Measurements from ENCODE around the gene EGLN1. TPM values are rescaled to one million over a fixed set of nuclear protein-coding genes. Genes with fewer than 3 reads are reported as not detected.

Gene EGLN1
- total and polyA plus RNA-seq, 8 donors, result 19.4 to 54.6 (median 40.5) TPM

- no peak overlapping the region for H3K27ac ChIP-seq
- peaks cover 15 to 78% of the 10 kb centered on the region in 2 donors for H3K4me1 ChIP-seq
- H3K27me3 ChIP-seq, result no peaks in the 10 kb centered on the region
- no peak for ATAC-seq
- H3K36me3 ChIP-seq, result no peaks in the 10 kb centered on the region
- TF ChIP-seq CTCF (IDR thresholded peaks at IDR 0.05), result no peak
- no peak overlapping the region for H3K4me3 ChIP-seq
- no peaks in the 10 kb centered on the region for H3K9me3 ChIP-seq
- DNase-seq, result no peak
- intact Hi-C loops (cut with DNase I), result no loop called here
Observed at GRCh38 chr1:231413749-231414082, 8.4 kb downstream of the EGLN1 start.

- ATAC-seq (no peak), DNase-seq (no peak)
- Histone ChIP-seq H3K4me1 (peaks cover 10 to 64% of the 10 kb centered on the region in 2 donors), H3K36me3 (no peaks in the 10 kb centered on the region), H3K27me3 (no peaks in the 10 kb centered on the region), H3K4me3 (no peak overlapping the region), H3K27ac (no peak overlapping the region), H3K9me3 (no peaks in the 10 kb centered on the region)
- TF ChIP-seq CTCF (IDR thresholded peaks at IDR 0.05), result no peak
- intact Hi-C loops (cut with DNase I), result no loop called here
Observed at GRCh38 chr1:231411036-231411531, 11.0 kb downstream of the EGLN1 start.

- intact Hi-C loops (cut with DNase I), result no loop called here
Observed at GRCh38 chr1:231410036-231410612, 12.0 kb downstream of the EGLN1 start.

GRCh38 chr1:231408528-231409094 is 13.5 kb downstream of the EGLN1 start:
- intact Hi-C loops (cut with DNase I), result no loop called here
- Histone ChIP-seq H3K36me3 (no peaks in the 10 kb centered on the region), H3K27ac (no peak overlapping the region), H3K9me3 (no peaks in the 10 kb centered on the region), H3K27me3 (no peaks in the 10 kb centered on the region), H3K4me3 (no peak overlapping the region), H3K4me1 (peaks cover 10 to 40% of the 10 kb centered on the region in 2 donors)
- ATAC-seq (peak; percentile 88), DNase-seq (no peak)
- TF ChIP-seq CTCF (IDR thresholded peaks at IDR 0.05), result no peak

More at GRCh38 chr1:231410036-231410612, 12.0 kb downstream of the EGLN1 start:
- H3K36me3 ChIP-seq, result no peaks in the 10 kb centered on the region
- H3K4me1 ChIP-seq, result peaks cover 10 to 56% of the 10 kb centered on the region in 2 donors
- no peak for DNase-seq
- no peak overlapping the region for H3K4me3 ChIP-seq
- TF ChIP-seq CTCF (IDR thresholded peaks at IDR 0.05), result no peak
- H3K9me3 ChIP-seq, result no peaks in the 10 kb centered on the region
- ATAC-seq, result no peak
- H3K27me3 ChIP-seq, result no peaks in the 10 kb centered on the region
- H3K27ac ChIP-seq, result no peak overlapping the region

GRCh38 chr1:231407547-231408396 is 14.3 kb downstream of the EGLN1 start:
- no peak for TF ChIP-seq CTCF (IDR thresholded peaks at IDR 0.05)
- H3K4me3 ChIP-seq, result no peak overlapping the region
- no peaks in the 10 kb centered on the region for H3K9me3 ChIP-seq
- DNase-seq, result no peak
- intact Hi-C loops (cut with DNase I), result no loop called here
- no peaks in the 10 kb centered on the region for H3K27me3 ChIP-seq
- H3K27ac ChIP-seq, result no peak overlapping the region
- no peaks in the 10 kb centered on the region for H3K36me3 ChIP-seq
- peaks cover 10 to 34% of the 10 kb centered on the region in 2 donors for H3K4me1 ChIP-seq
- peak; percentile 78 for ATAC-seq
